HG03457 (cell line): ENCODE data around the gene EIF2B2.

Experiments
- ATAC-seq: cut with Tn5 transposase; IDR thresholded peaks from one replicate; pipeline ENCODE4 v1.9.1; 2021; ENCODE audit warnings: moderate number of reproducible peaks; ENCODE audit not compliant: unreplicated experiment

EIF2B2 gene

GRCh38 chr14:75040959-75041358 is 38.2 kb downstream of the EIF2B2 start:
- ATAC-seq, result no peak

- ATAC-seq, result no peak
These were observed 38.9 kb downstream of the EIF2B2 start for GRCh38 chr14:75041613-75042012.

- no peak for ATAC-seq
These were observed 39.3 kb downstream of the EIF2B2 start for GRCh38 chr14:75042035-75042434.

- ATAC-seq, result no peak
These were observed 41.6 kb downstream of the EIF2B2 start for GRCh38 chr14:75044322-75044721.

- no peak for ATAC-seq
These were observed 42.0 kb downstream of the EIF2B2 start for GRCh38 chr14:75044752-75045151.

- no peak for ATAC-seq
These were observed 43.6 kb downstream of the EIF2B2 start for GRCh38 chr14:75046275-75046674.

- no peak for ATAC-seq
These were observed 44.2 kb downstream of the EIF2B2 start for GRCh38 chr14:75046899-75047298.

- no peak for ATAC-seq
These were observed 44.8 kb downstream of the EIF2B2 start for GRCh38 chr14:75047506-75047905.

- ATAC-seq, result no peak
These were observed 45.4 kb downstream of the EIF2B2 start for GRCh38 chr14:75048101-75048500.

- no peak for ATAC-seq
These were observed 46.4 kb downstream of the EIF2B2 start for GRCh38 chr14:75049136-75049535.

- ATAC-seq, result no peak
These were observed 47.0 kb downstream of the EIF2B2 start for GRCh38 chr14:75049731-75050201.

- ATAC-seq, result peak; percentile 55
These were observed 48.3 kb downstream of the EIF2B2 start, which contains the start of gene MLH3 for GRCh38 chr14:75050852-75051555. Gene MLH3, minus strand, starts transcription at chr14:75051467. Its CDS starts 1,812 bp downstream, at chr14:75049655.

GRCh38 chr14:75051556-75051899 is 48.8 kb downstream of the EIF2B2 start:
- ATAC-seq, result no peak

GRCh38 chr14:75053396-75054291 is 50.9 kb downstream of the EIF2B2 start:
- no peak for ATAC-seq

GRCh38 chr14:75054421-75054820 is 51.7 kb downstream of the EIF2B2 start:
- no peak for ATAC-seq

GRCh38 chr14:75059642-75060041 is 56.9 kb downstream of the EIF2B2 start:
- ATAC-seq, result no peak

- ATAC-seq, result no peak
These were observed 57.7 kb downstream of the EIF2B2 start for GRCh38 chr14:75060420-75060819.
